A549 (cell line): ENCODE results near the gene ETV3. TPM values are rescaled to one million over a fixed set of nuclear protein-coding genes. Genes with fewer than 3 reads are reported as not detected.
A peak's percentile ranks its signal among the peaks of the same experiment; 100 is the strongest.

Experiments
- ATAC-seq, 2 experiments: fragments of 200-7000 bp in 1 of 2; fragments of >200 bp in 1 of 2; cut with Nextera tagmentation in 1 of 2; cut with Tn5 transposase in 1 of 2; 3 replicates each; pipeline versions ENCODE4 v1.8.0 to v1.9.1; 2018 to 2020; ENCODE audit warnings: mild to moderate bottlenecking in 1 of 2, moderate library complexity in 1 of 2
- CTCF ChIA-PET: fragments of 300-600 bp; sonication (Branson Sonifier 250); formaldehyde crosslinking; extraction: SDS; loops from one replicate; lab custom pipeline; 2021; ENCODE audit warnings: antibody characterized with exemption, inconsistent platforms; lab: Yijun Ruan, JAX
- POLR2A ChIA-PET: fragments of 350-600 bp; formaldehyde crosslinking; extraction: SDS; loops from one replicate; lab custom pipeline; 2021; ENCODE audit warnings: antibody characterized with exemption, inconsistent platforms; lab: Yijun Ruan, JAX
- DNase-seq, 2 experiments: peaks; one replicate each; pipeline versions ENCODE4 v3.0.0 to v3.0.0-alpha.2; 2011 to 2016; ENCODE audit warnings: low read depth in 1 of 2, low spot score in 1 of 2
- FAIRE-seq: peaks from 2 replicates; lab custom pipeline; 2011; peaks lifted over from hg19 to GRCh38; lab: Jason Lieb, UNC
- H3K27ac ChIP-seq, 2 experiments: fragments of >200 bp; sonication (Bioruptor Twin); formaldehyde crosslinking; 3 replicates each; pipeline ENCODE4 v1.5.1; 2016 to 2017
- H3K4me1 ChIP-seq: fragments of >200 bp; sonication (Bioruptor Twin); formaldehyde crosslinking; 3 replicates; pipeline ENCODE4 v1.6.1; 2016
- H3K4me2 ChIP-seq: fragments of >200 bp; sonication (Bioruptor Twin); formaldehyde crosslinking; 3 replicates; pipeline ENCODE4 v1.6.1; 2016
- H3K4me3 ChIP-seq: fragments of >200 bp; sonication (Bioruptor Twin); formaldehyde crosslinking; 3 replicates; pipeline ENCODE4 v1.5.1; 2016
- H3K9me3 ChIP-seq: fragments of >200 bp; sonication (Bioruptor Twin); formaldehyde crosslinking; 3 replicates; pipeline ENCODE4 v1.6.1; 2016
- BCL3 ChIP-seq: fragments of >200 bp; sonication (Bioruptor Twin); formaldehyde crosslinking; IDR thresholded peaks from 3 replicates; pipeline ENCODE4 v1.6.1; 2016
- BHLHE40 ChIP-seq: IDR thresholded peaks from 2 replicates; pipeline ENCODE4 v1.6.1; 2012; ENCODE audit warnings: low read depth, low read length, inconsistent platforms
- CBX2 ChIP-seq: fragments of 200-600 bp; sonication (generic); IDR thresholded peaks from 2 replicates; pipeline ENCODE4 v1.6.1; 2016; ENCODE audit warnings: low read depth, mild to moderate bottlenecking, borderline replicate concordance
- CEBPB ChIP-seq, 2 experiments: fragments of >200 bp in 1 of 2; sonication (Bioruptor Twin) in 1 of 2; formaldehyde crosslinking in 1 of 2; IDR thresholded peaks; 2 replicates each; pipeline ENCODE4 v1.6.1; 2012 to 2016
- CHD2 ChIP-seq: fragments of 150-350 bp; IDR thresholded peaks from 2 replicates; pipeline ENCODE4 v1.6.1; 2014; ENCODE audit warnings: low read length; ENCODE audit not compliant: partially characterized antibody
- CHD4 ChIP-seq: fragments of 200-600 bp; sonication (generic); IDR thresholded peaks from 2 replicates; pipeline ENCODE4 v1.6.1; 2016; ENCODE audit warnings: antibody characterized with exemption, mild to moderate bottlenecking, borderline replicate concordance
- EHF ChIP-seq: fragments of 250-450 bp; sonication (Bioruptor Pico); IDR thresholded peaks from 2 replicates; pipeline ENCODE4 v1.5.0; 2020; ENCODE audit warnings: mild to moderate bottlenecking
- EHMT2 ChIP-seq: fragments of 200-600 bp; sonication (generic); IDR thresholded peaks from 2 replicates; pipeline ENCODE4 v1.6.1; 2016; ENCODE audit warnings: antibody characterized with exemption, low read depth, mild to moderate bottlenecking, moderate library complexity
- EP300 ChIP-seq, 2 experiments: fragments of >200 bp; sonication (Bioruptor Twin); formaldehyde crosslinking; IDR thresholded peaks; 2 replicates in 1 of 2; 3 replicates in 1 of 2; pipeline ENCODE4 v1.6.1; 2016 to 2017
- FOSB ChIP-seq: fragments of 250-450 bp; sonication (Bioruptor Pico); IDR thresholded peaks from 2 replicates; pipeline ENCODE4 v1.5.0; 2020; ENCODE audit warnings: mild to moderate bottlenecking, moderate library complexity
- FOSL2 ChIP-seq, 2 experiments: fragments of 450-650 bp in 1 of 2; fragments of >200 bp in 1 of 2; sonication (Bioruptor Twin) in 1 of 2; formaldehyde crosslinking; IDR thresholded peaks; 2 replicates each; pipeline versions ENCODE4 v1.5.0 to v1.6.1; 2016 to 2020; ENCODE audit warnings: mild to moderate bottlenecking in 1 of 2, moderate library complexity in 1 of 2
- FOXS1 ChIP-seq: fragments of 250-450 bp; sonication (Bioruptor Pico); IDR thresholded peaks from 2 replicates; pipeline ENCODE4 v1.5.0; 2020; ENCODE audit warnings: mild to moderate bottlenecking, moderate library complexity
- HEYL ChIP-seq: fragments of 250-450 bp; sonication (Bioruptor Pico); IDR thresholded peaks from 2 replicates; pipeline ENCODE4 v1.8.0; 2021; ENCODE audit warnings: mild to moderate bottlenecking, moderate library complexity
- JUN ChIP-seq, 2 experiments: fragments of >200 bp; sonication (Bioruptor Twin); formaldehyde crosslinking; IDR thresholded peaks; 2 replicates in 1 of 2; 3 replicates in 1 of 2; pipeline ENCODE4 v1.6.1; 2016 to 2017
- KDM1A ChIP-seq: fragments of 200-600 bp; sonication (generic); IDR thresholded peaks from 2 replicates; pipeline ENCODE4 v1.6.1; 2016; ENCODE audit warnings: low read depth, mild to moderate bottlenecking
- MAX ChIP-seq: IDR thresholded peaks from 2 replicates; pipeline ENCODE4 v1.6.1; 2012
- NPAS2 ChIP-seq: fragments of 250-450 bp; sonication (Bioruptor Pico); IDR thresholded peaks from 2 replicates; pipeline ENCODE4 v1.8.0; 2022; ENCODE audit warnings: mild to moderate bottlenecking, moderate library complexity, borderline replicate concordance
- NR3C1 ChIP-seq: fragments of >200 bp; sonication (Bioruptor Twin); formaldehyde crosslinking; IDR thresholded peaks from 3 replicates; pipeline ENCODE4 v1.6.1; 2017
- RAD21 ChIP-seq, 2 experiments: fragments of >200 bp in 1 of 2; sonication (Bioruptor Twin) in 1 of 2; formaldehyde crosslinking in 1 of 2; IDR thresholded peaks in 1 of 2; conservative IDR thresholded peaks in 1 of 2; 2 replicates in 1 of 2; 3 replicates in 1 of 2; pipeline ENCODE4 v1.6.1; 2012 to 2018; ENCODE audit warnings: inconsistent platforms in 1 of 2
- RARB ChIP-seq: fragments of 250-450 bp; sonication (Bioruptor Pico); IDR thresholded peaks from 2 replicates; pipeline ENCODE4 v1.8.0; 2021; ENCODE audit warnings: mild to moderate bottlenecking, moderate library complexity
- RCOR1 ChIP-seq: fragments of 150-350 bp; IDR thresholded peaks from 2 replicates; pipeline ENCODE4 v1.6.1; 2014; ENCODE audit warnings: antibody characterized with exemption, low read length, low read depth
- RFX5 ChIP-seq: fragments of 450-650 bp; IDR thresholded peaks from 2 replicates; pipeline ENCODE4 v1.7.1; 2014; ENCODE audit warnings: antibody characterized with exemption, mild to moderate bottlenecking, moderate library complexity
- RNF2 ChIP-seq: fragments of 200-600 bp; sonication (generic); IDR thresholded peaks from 2 replicates; pipeline ENCODE4 v1.6.1; 2016; ENCODE audit warnings: low read depth, mild to moderate bottlenecking, antibody characterized with exemption, moderate library complexity, borderline replicate concordance
- SMC3 ChIP-seq: fragments of >200 bp; sonication (Bioruptor Twin); formaldehyde crosslinking; IDR thresholded peaks from 3 replicates; pipeline ENCODE4 v1.6.1; 2018; ENCODE audit warnings: inconsistent platforms
- SREBF2 ChIP-seq: fragments of 450-650 bp; IDR thresholded peaks from 2 replicates; pipeline ENCODE4 v1.6.1; 2014; ENCODE audit warnings: mild to moderate bottlenecking, moderate library complexity
- TP53 ChIP-seq: fragments of 250-450 bp; sonication (Bioruptor Pico); IDR thresholded peaks from 2 replicates; pipeline ENCODE4 v1.5.0; 2021; ENCODE audit warnings: mild to moderate bottlenecking, moderate library complexity
- whole genome bisulfite sequencing: methylation state at CpG from one replicate; pipeline ENCODE4 v1.1.6; 2017; ENCODE audit errors: missing lambda C conversion rate; 5-methylcytosine and 5-hydroxymethylcytosine counted together
- polyA plus RNA-seq, 4 experiments: library from polyadenylated mRNA; depleted of rRNA in 3 of 4; stranded (reverse); fragments of >200 nt; fragmentation: RNase III in 1 of 4; extraction: RNeasy Plus Mini Kit Qiagen cat#74134 plus additional on column Dnase treatment in 1 of 4; gene quantifications; 2 replicates in 3 of 4; 3 replicates in 1 of 4; pipeline ENCODE4 v1.2.3, GENCODE V29; 2011 to 2017
- TF ChIP-seq, protein P1 (sequence below): fragments of 250-450 bp; sonication (Bioruptor Pico); IDR thresholded peaks from 2 replicates; pipeline ENCODE4 v1.5.0; 2020; ENCODE audit warnings: low read depth, mild to moderate bottlenecking, moderate library complexity
- TF ChIP-seq, protein P2 (sequence below): fragments of >200 bp; sonication (Bioruptor Twin); formaldehyde crosslinking; IDR thresholded peaks from 3 replicates; pipeline ENCODE4 v1.5.1; 2016
- TF ChIP-seq, protein P3 (sequence below): fragments of 450-650 bp; IDR thresholded peaks from 2 replicates; pipeline ENCODE4 v1.6.1; 2014; ENCODE audit warnings: antibody characterized with exemption

Gene ETV3
- polyA plus RNA-seq, 2 of the 4 experiments (the other 2 are of a cell fraction) = 11.1 to 14.5 TPM

DNA sequence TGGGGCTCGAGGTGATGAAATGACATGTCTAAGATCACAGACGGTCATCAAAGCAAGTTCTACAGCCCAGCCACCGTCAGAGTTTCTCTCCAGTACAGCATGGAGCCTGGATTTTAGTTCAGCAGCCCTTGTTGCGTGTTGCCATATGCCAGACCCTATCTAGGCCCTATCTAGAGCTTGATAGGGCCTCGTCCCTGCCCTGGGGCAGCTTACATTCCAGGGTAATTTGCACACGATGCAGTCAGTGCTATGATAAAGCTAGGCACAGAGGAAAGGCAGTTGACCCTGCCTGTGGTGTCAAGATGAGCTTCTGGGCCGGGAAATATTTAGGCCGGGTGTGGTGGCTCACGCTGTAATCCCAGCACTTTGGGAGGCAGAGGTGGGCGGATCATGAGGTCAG, 57.5 kb downstream of the ETV3 start:
- Histone ChIP-seq H3K27ac (no peak overlapping the region), H3K4me3 (no peak overlapping the region), H3K9me3 (no peaks in the 10 kb centered on the region), H3K4me2 (no peak overlapping the region)
- no peak for FAIRE-seq
- no peak for TF ChIP-seq FOSB
- no peak for TF ChIP-seq CEBPB (IDR thresholded peaks at IDR 0.05)
- TF ChIP-seq TP53 = no peak
- no peak for TF ChIP-seq CHD2
- TF ChIP-seq CBX2 = no peak
- TF ChIP-seq FOSL2 (IDR thresholded peaks at IDR 0.05) = no peak
- no peak for TF ChIP-seq FOSL2 (CRISPR knock-in tag; IDR thresholded peaks at IDR 0.05)
- TF ChIP-seq NR3C1 = no peak
- TF ChIP-seq EHF (CRISPR knock-in tag) = no peak
- TF ChIP-seq, protein P1, sequence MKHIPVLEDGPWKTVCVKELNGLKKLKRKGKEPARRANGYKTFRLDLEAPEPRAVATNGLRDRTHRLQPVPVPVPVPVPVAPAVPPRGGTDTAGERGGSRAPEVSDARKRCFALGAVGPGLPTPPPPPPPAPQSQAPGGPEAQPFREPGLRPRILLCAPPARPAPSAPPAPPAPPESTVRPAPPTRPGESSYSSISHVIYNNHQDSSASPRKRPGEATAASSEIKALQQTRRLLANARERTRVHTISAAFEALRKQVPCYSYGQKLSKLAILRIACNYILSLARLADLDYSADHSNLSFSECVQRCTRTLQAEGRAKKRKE = no peak
- no peak for TF ChIP-seq HEYL (CRISPR knock-in tag)
- no peak for TF ChIP-seq RNF2
- TF ChIP-seq KDM1A = no peak
- TF ChIP-seq NPAS2 = no peak
- no peak for TF ChIP-seq JUN (IDR thresholded peaks at IDR 0.05)
- TF ChIP-seq RFX5 = no peak
- TF ChIP-seq RCOR1 = no peak
- TF ChIP-seq BHLHE40 = no peak
- TF ChIP-seq, all 56 proteins: peak for 0
- ChIA-PET POLR2A (no interaction called here), CTCF (interaction anchor here (0.8 to 4.6 kb wide), 4 partner anchors 10 to 189 kb away, joined by 4 to 44 read pairs (median 6); no protein-coding TSS in a partner anchor)
- H3K4me1 ChIP-seq = no peaks in the 10 kb centered on the region
- no peak for DNase-seq
- no peak for ATAC-seq
- 50% methylated on average over 10 of the region's 10 CpGs for WGBS

DNA sequence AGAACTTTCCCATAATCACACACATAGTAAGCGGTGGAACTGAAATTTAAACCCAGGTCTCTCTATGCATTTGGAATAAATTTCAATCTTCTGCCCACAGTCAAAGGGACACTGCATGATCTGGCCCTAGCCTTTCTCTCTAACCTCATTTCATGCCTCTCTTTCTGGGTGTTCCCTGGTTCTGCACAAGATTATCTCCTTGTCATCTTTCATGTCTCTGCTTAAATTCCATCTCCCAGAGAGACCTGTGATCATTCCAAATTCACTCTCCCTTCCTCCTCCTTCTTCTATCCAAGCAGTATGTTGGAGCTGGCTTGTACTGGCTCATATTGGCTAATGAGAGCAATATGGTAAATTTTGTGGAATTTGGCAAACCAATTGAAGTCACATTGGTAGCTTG, 60.8 kb downstream of the ETV3 start:
- Histone ChIP-seq H3K27ac (no peak overlapping the region), H3K4me3 (no peak overlapping the region), H3K4me1 (peaks cover 5% of the 10 kb centered on the region; the same call in 2 of the 3 replicates), H3K9me3 (no peaks in the 10 kb centered on the region), H3K4me2 (no peak overlapping the region)
- FAIRE-seq (no peak), ATAC-seq (no peak), DNase-seq (no peak)
- POLR2A ChIA-PET = no interaction called here
- WGBS = 88% methylated on average over 1 of the region's 1 CpG
- CTCF ChIA-PET = interaction anchor here (0.9 to 2.4 kb wide), 2 partner anchors 13 to 16 kb away, joined by 3 to 7 read pairs; no protein-coding TSS in a partner anchor
- TF ChIP-seq HEYL (CRISPR knock-in tag) (no peak), TP53 (no peak), RARB (no peak)

- FAIRE-seq = no peak
- 24% methylated on average over 28 of the region's 35 CpGs for WGBS
- peak overlapping the region; percentile 25 for H3K4me3 ChIP-seq
- TF ChIP-seq FOSL2 (IDR thresholded peaks at IDR 0.05) (no peak), FOSL2 (CRISPR knock-in tag; IDR thresholded peaks at IDR 0.05) (no peak), SREBF2 (no peak), MAX (peak; percentile 74), SMC3 (peak; percentile 29; the same call in 1 of the 3 replicates), RCOR1 (no peak), EP300 (IDR thresholded peaks at IDR 0.05) (no peak), FOXS1 (CRISPR knock-in tag) (no peak), EHMT2 (no peak), RAD21 (conservative IDR thresholded peaks at IDR 0.05 in 1 of 2, IDR thresholded peaks at IDR 0.05 in 1 of 2) (peak; percentile 50 to 58; a peak in 4 of 5 replicates), CHD4 (no peak), BCL3 (no peak)
- TF ChIP-seq, protein P2, sequence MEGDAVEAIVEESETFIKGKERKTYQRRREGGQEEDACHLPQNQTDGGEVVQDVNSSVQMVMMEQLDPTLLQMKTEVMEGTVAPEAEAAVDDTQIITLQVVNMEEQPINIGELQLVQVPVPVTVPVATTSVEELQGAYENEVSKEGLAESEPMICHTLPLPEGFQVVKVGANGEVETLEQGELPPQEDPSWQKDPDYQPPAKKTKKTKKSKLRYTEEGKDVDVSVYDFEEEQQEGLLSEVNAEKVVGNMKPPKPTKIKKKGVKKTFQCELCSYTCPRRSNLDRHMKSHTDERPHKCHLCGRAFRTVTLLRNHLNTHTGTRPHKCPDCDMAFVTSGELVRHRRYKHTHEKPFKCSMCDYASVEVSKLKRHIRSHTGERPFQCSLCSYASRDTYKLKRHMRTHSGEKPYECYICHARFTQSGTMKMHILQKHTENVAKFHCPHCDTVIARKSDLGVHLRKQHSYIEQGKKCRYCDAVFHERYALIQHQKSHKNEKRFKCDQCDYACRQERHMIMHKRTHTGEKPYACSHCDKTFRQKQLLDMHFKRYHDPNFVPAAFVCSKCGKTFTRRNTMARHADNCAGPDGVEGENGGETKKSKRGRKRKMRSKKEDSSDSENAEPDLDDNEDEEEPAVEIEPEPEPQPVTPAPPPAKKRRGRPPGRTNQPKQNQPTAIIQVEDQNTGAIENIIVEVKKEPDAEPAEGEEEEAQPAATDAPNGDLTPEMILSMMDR = peak; percentile 47
- TF ChIP-seq, protein P3, sequence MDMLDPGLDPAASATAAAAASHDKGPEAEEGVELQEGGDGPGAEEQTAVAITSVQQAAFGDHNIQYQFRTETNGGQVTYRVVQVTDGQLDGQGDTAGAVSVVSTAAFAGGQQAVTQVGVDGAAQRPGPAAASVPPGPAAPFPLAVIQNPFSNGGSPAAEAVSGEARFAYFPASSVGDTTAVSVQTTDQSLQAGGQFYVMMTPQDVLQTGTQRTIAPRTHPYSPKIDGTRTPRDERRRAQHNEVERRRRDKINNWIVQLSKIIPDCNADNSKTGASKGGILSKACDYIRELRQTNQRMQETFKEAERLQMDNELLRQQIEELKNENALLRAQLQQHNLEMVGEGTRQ = peak; percentile 41; the same call in 1 of the 2 replicates
These were observed 64.1 kb downstream of the ETV3 start for GRCh38 chr1:157073944-157074685.

More at GRCh38 chr1:157073944-157074685, 64.1 kb downstream of the ETV3 start:
- H3K9me3 ChIP-seq = no peaks in the 10 kb centered on the region
- peak; percentile 56 to 74 for DNase-seq
- peak; percentile 64 to 83; a peak in 5 of 6 replicates for ATAC-seq
- no peak overlapping the region for H3K27ac ChIP-seq
- H3K4me1 ChIP-seq = peaks cover 5% of the 10 kb centered on the region; the same call in 2 of the 3 replicates
- POLR2A ChIA-PET = interaction anchor here (0.5 kb wide), 1 partner anchor 36 kb away, joined by 3 read pairs; no protein-coding TSS in a partner anchor
- CTCF ChIA-PET = interaction anchor here (0.8 to 2.1 kb wide), 16 partner anchors 9 to 185 kb away, joined by 3 to 16 read pairs (median 3); no protein-coding TSS in a partner anchor
- H3K4me2 ChIP-seq = peak overlapping the region; percentile 91
